ENCODE results near the gene TMEM164.

GRCh38 chrX:110020536-110020935, 17.6 kb downstream of the TMEM164 start:
- TF ChIP-seq, protein P1, sequence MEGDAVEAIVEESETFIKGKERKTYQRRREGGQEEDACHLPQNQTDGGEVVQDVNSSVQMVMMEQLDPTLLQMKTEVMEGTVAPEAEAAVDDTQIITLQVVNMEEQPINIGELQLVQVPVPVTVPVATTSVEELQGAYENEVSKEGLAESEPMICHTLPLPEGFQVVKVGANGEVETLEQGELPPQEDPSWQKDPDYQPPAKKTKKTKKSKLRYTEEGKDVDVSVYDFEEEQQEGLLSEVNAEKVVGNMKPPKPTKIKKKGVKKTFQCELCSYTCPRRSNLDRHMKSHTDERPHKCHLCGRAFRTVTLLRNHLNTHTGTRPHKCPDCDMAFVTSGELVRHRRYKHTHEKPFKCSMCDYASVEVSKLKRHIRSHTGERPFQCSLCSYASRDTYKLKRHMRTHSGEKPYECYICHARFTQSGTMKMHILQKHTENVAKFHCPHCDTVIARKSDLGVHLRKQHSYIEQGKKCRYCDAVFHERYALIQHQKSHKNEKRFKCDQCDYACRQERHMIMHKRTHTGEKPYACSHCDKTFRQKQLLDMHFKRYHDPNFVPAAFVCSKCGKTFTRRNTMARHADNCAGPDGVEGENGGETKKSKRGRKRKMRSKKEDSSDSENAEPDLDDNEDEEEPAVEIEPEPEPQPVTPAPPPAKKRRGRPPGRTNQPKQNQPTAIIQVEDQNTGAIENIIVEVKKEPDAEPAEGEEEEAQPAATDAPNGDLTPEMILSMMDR (IDR thresholded peaks at IDR 0.05; ENCODE audit: insufficient read depth, low read length) = no peak
- TF ChIP-seq SPI1 (IDR thresholded peaks at IDR 0.05; ENCODE audit: borderline replicate concordance, low read depth) (no peak), REST (IDR thresholded peaks at IDR 0.05; ENCODE audit: insufficient replicate concordance, low read depth) (no peak), GABPA (IDR thresholded peaks at IDR 0.05; ENCODE audit: low read depth) (no peak)
